Skeletal muscle tissue (tissue), 4 donors: Measurements from ENCODE around the gene CHPF. TPM values are rescaled to one million over a fixed set of nuclear protein-coding genes. Genes with fewer than 3 reads are reported as not detected.

Experiments
- H3K27ac ChIP-seq: one replicate; pipeline ENCODE4 v1.7.0; 2013; ENCODE audit warnings: mild to moderate bottlenecking, low read depth, low read length, inconsistent platforms
- H3K27me3 ChIP-seq, 3 donors: one replicate each; pipeline ENCODE4 v1.7.0; 2013; ENCODE audit warnings: low read length in 3 of 3; ENCODE audit not compliant: control insufficient read depth in 3 of 3, insufficient read depth in 3 of 3
- H3K36me3 ChIP-seq, 3 donors: one replicate each; pipeline ENCODE4 v1.7.0; 2013; ENCODE audit warnings: low read length in 3 of 3; ENCODE audit not compliant: control insufficient read depth in 3 of 3, insufficient read depth in 3 of 3
- H3K4me1 ChIP-seq, 3 donors: one replicate each; pipeline ENCODE4 v1.7.0; 2013; ENCODE audit warnings: low read length in 3 of 3, mild to moderate bottlenecking in 3 of 3; ENCODE audit not compliant: control insufficient read depth in 3 of 3, insufficient read depth in 3 of 3
- H3K4me3 ChIP-seq, 3 donors: one replicate each; pipeline ENCODE4 v1.7.0; 2013; ENCODE audit warnings: low read length in 3 of 3
- H3K9ac ChIP-seq, 3 donors: one replicate each; pipeline ENCODE4 v1.7.0; 2013; ENCODE audit warnings: low read length in 3 of 3, mild to moderate bottlenecking in 3 of 3, moderate library complexity in 2 of 3, low read depth in 1 of 3
- H3K9me3 ChIP-seq, 3 donors: one replicate each; pipeline ENCODE4 v1.7.0; 2013; ENCODE audit warnings: low read length in 3 of 3; ENCODE audit not compliant: control insufficient read depth in 3 of 3
- total RNA-seq: library from RNA; depleted of rRNA; stranded (reverse); fragments of >200 nt; gene quantifications from one replicate; pipeline ENCODE4 v1.2.3, GENCODE V29; 2014
- donor health status: Osteomylitis.

CHPF gene
- total RNA-seq, 1 donor from 2014 or later, result 33.4 TPM

DNA sequence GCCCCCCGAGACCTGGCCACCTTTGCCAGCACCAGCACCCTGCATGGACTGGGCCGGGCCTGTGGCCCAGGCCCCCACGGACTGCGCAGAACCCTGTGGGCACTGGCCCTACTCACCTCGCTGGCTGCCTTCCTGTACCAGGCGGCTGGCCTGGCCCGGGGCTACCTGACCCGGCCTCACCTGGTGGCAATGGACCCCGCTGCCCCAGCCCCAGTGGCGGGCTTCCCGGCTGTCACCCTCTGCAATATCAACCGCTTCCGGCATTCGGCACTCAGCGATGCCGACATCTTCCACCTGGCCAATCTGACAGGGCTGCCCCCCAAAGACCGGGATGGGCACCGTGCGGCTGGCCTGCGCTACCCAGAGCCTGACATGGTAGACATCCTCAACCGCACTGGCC is 28.8 kb downstream of the CHPF start:
- no peak overlapping the region for H3K9ac ChIP-seq
- peaks cover 36 to 69% (median 54%) of the 10 kb centered on the region in 3 donors for H3K27me3 ChIP-seq
- H3K36me3 ChIP-seq, result no peaks in the 10 kb centered on the region
- no peaks in the 10 kb centered on the region for H3K9me3 ChIP-seq
- no peak overlapping the region for H3K27ac ChIP-seq
- peaks cover 15 to 19% (median 19%) of the 10 kb centered on the region in 3 donors for H3K4me1 ChIP-seq
- H3K4me3 ChIP-seq, result no peak overlapping the region

DNA sequence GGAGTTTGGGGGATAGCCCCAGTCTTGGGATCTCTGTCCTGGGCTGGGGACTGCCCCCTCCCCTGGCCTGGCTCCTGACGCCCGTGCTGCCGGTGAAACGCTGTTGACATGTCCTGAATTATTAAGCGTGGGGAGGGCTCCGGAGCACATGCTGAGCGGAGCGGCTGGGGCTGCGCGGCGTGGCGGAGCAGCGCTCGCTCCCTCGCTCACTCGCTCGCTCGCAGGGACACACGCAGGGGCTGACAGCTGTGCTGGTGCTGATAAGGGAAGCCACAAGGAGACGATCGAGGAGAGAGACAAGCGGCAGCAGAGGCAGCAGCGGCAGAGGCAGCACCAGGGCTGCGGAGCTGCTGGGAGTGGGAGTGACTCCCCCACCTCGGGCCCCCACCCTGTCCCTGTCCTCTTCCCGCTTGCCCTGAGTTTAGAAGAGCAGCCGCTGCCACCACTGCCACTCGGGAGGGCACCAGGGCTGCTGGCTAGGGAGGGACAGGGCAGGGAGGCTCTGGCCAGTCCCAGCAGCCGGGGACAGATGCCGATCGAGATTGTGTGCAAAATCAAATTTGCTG is 29.3 kb downstream of the CHPF start, which contains the start of gene ASIC4:
Gene ASIC4 (plus strand): TSS at position 287 of the 566 bp plus-strand sequence. CDS start 243 bp downstream, at position 530.
- H3K4me1 ChIP-seq, result peaks cover 18 to 22% (median 21%) of the 10 kb centered on the region in 3 donors
- H3K9ac ChIP-seq, result peak within 1 kb of the TSS in 2 of 3 donors; percentile 23 to 50
- H3K27ac ChIP-seq, result no peak within 1 kb of the TSS
- H3K4me3 ChIP-seq, result peak within 1 kb of the TSS in 1 of 3 donors; percentile 13
- H3K9me3 ChIP-seq, result no peaks in the 10 kb centered on the region
- H3K27me3 ChIP-seq, result peaks cover 36 to 69% (median 54%) of the 10 kb centered on the region in 3 donors
- H3K36me3 ChIP-seq, result no peaks in the 10 kb centered on the region

GRCh38 chr2:219513787-219514186 is 29.8 kb downstream of the CHPF start:
- H3K4me3 ChIP-seq, result no peak overlapping the region
- peak overlapping the region in 1 of 3 donors; percentile 50 for H3K9ac ChIP-seq
- H3K9me3 ChIP-seq, result no peaks in the 10 kb centered on the region
- H3K36me3 ChIP-seq, result no peaks in the 10 kb centered on the region
- peaks cover 36 to 69% (median 54%) of the 10 kb centered on the region in 3 donors for H3K27me3 ChIP-seq
- no peak overlapping the region for H3K27ac ChIP-seq
- peaks cover 18 to 20% (median 19%) of the 10 kb centered on the region in 3 donors for H3K4me1 ChIP-seq

DNA sequence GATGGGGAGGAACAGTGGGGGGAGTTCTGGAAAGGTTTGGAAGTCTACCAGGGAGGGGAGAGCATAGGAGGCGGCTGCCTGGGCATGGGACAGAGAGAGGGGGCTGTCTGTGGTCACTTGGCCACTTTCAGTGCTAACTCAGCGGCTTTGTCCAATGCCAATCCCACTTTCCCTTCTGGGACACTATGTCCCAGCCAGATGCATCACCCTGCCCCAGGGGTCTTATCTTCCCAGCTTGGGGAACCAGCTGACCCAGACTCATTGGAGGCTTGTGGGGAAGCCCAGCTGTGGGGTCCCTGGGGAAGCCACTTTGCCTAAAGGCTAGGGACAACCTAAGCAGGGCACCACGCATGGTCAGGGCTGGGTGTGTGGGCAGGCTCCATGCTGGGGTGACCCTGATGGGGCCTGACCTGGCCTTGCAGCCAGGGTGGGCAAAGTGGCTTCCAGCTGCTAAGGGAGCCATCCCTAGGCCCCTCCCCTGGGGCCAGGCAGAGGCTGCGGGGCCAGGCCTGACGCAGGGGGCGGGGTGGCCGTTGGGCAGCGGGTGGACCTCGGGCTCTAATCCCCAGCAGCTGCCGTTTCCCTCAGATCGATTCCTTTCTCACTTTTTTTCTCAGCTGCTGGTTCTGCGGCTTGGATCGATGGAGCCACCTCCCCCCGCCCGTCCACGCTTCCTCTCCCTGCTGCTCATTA is 30.9 kb downstream of the CHPF start:
- no peaks in the 10 kb centered on the region for H3K9me3 ChIP-seq
- H3K27ac ChIP-seq, result no peak overlapping the region
- H3K27me3 ChIP-seq, result peaks cover 36 to 78% (median 54%) of the 10 kb centered on the region in 3 donors
- H3K36me3 ChIP-seq, result no peaks in the 10 kb centered on the region
- peaks cover 18 to 20% (median 19%) of the 10 kb centered on the region in 3 donors for H3K4me1 ChIP-seq
- H3K9ac ChIP-seq, result no peak overlapping the region
- H3K4me3 ChIP-seq, result no peak overlapping the region

DNA sequence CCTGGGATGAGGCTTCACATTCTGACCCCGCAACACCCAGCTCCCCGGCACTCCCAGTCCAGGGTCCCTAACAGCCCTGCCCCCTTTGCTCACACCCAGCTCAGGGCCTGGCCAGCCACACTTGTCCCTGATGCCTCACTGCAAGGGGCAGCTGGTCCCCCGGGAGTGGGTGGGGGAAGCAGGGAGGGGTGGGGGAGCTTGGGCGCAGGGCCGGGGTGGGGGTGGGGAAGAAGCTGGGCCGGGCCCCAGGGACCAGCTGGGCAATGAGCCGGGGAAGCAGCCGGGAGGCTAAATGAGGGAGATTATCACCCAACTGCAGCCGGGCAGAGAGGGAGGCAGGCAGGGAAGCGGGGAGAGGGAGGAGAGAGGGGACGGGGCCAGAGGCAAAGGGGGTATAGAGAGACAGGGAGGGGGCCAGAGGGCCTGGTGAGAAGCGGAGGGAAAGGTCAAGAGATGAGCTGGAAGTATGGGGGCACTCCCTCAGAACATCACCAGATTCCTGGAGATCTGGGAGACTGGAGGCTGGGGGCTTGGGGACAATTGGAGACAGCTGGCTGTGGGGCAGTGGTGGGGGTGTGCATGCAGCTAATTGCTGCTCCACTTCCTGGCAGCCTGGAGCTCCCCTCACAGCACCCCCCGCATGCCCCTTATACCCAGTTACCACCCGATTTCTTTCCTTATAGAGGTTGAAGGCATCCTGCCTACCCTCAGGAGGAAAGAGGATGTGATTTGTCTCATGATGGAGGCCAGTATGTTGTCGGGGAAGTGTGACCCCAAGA is 31.9 kb downstream of the CHPF start:
- Histone ChIP-seq H3K4me3 (no peak overlapping the region), H3K36me3 (peaks cover 0 to under 1% (median under 1%) of the 10 kb centered on the region in 3 donors), H3K27ac (no peak overlapping the region), H3K9me3 (no peaks in the 10 kb centered on the region), H3K9ac (no peak overlapping the region), H3K4me1 (peaks cover 18 to 20% (median 19%) of the 10 kb centered on the region in 3 donors), H3K27me3 (peaks cover 35 to 74% (median 47%) of the 10 kb centered on the region in 3 donors)

- no peak overlapping the region for H3K27ac ChIP-seq
- peaks cover 26 to 63% (median 37%) of the 10 kb centered on the region in 3 donors for H3K27me3 ChIP-seq
- H3K4me3 ChIP-seq, result no peak overlapping the region
- H3K4me1 ChIP-seq, result peaks cover 18 to 20% (median 19%) of the 10 kb centered on the region in 3 donors
- H3K9me3 ChIP-seq, result no peaks in the 10 kb centered on the region
- peaks cover 9 to 12% (median 10%) of the 10 kb centered on the region in 3 donors for H3K36me3 ChIP-seq
- no peak overlapping the region for H3K9ac ChIP-seq
Measured at GRCh38 chr2:219510512-219511135, 33.0 kb downstream of the CHPF start.

DNA sequence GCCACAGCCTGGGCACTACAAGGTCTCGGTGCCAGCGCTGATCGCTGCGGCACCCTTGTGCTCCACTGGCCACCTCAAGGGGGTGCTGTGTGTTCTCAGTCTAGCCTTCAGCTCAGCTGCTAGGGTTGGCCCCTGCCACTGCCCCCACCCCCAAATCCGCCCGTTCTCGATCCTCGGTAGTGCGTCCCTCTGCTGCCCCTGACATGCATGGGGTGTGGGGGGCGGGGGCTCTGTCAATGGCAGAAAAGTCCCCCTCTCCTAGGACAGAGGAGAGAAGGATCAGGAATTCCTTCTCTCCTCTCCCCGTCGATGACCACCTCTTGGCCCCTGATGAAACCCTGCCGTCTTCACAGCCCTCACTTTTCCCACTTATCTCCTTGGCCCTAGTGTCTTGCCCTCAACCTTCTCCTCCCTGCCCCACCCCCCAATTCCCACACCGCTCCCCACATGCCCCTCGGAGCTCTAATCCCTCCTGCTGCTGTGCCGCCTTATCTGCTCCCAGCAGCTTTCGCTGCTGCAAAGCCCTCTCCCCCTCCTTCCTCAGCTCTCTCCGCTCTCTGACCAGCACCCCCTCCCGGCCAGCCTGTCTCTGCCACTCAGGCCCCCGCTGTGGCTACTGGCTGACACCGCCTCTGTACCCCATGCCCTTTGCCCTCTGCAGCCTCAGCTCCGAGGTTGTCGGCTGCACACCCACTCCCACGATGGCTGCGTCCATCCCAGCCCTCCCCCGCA is 33.7 kb downstream of the CHPF start:
- Histone ChIP-seq H3K4me3 (peak overlapping the region in 2 of 3 donors; percentile 27 to 58), H3K36me3 (peaks cover 9 to 15% (median 13%) of the 10 kb centered on the region in 3 donors), H3K9me3 (no peaks in the 10 kb centered on the region), H3K27ac (no peak overlapping the region), H3K9ac (peak overlapping the region in 1 of 3 donors; percentile 62), H3K4me1 (peaks cover 18 to 20% (median 19%) of the 10 kb centered on the region in 3 donors), H3K27me3 (peaks cover 26 to 57% (median 33%) of the 10 kb centered on the region in 3 donors)

GRCh38 chr2:219508971-219509779 is 34.4 kb downstream of the CHPF start:
- Histone ChIP-seq H3K27ac (no peak overlapping the region), H3K36me3 (peaks cover 13 to 23% (median 18%) of the 10 kb centered on the region in 3 donors), H3K9me3 (no peaks in the 10 kb centered on the region), H3K4me1 (peaks cover 13 to 17% (median 14%) of the 10 kb centered on the region in 3 donors), H3K9ac (peak overlapping the region in 1 of 3 donors; percentile 62), H3K4me3 (no peak overlapping the region), H3K27me3 (peaks cover 22 to 50% (median 27%) of the 10 kb centered on the region in 3 donors)
